Iris pigment epithelial cell (primary cell): ENCODE data around the gene SPIN4.
"Not testable (repeated sequence)": the region's sequence is repeated elsewhere in the genome, so short reads cannot be mapped to it uniquely, and the experiment has no call there.

Source experiments
- DNase-seq: peaks from one replicate; pipeline ENCODE4 v3.0.0-alpha.2; 2011; ENCODE audit warnings: low read depth

The SPIN4 gene

GRCh38 chrX:63350941-63351616 is at the start of gene SPIN4:
SPIN4 (minus strand) TSS chrX:63351332; CDS start chrX:63350819, 513 bp downstream.
- peak; percentile 75 for DNase-seq

- DNase-seq = no peak
Observed at GRCh38 chrX:63400340-63400739, 49.2 kb upstream of the SPIN4 start.

GRCh38 chrX:63394872-63395271 is 43.7 kb upstream of the SPIN4 start:
- no peak for DNase-seq

- not testable (repeated sequence) for DNase-seq
Observed at GRCh38 chrX:63393094-63393493, 42.0 kb upstream of the SPIN4 start.

- DNase-seq = no peak
Observed at GRCh38 chrX:63387411-63387810, 36.3 kb upstream of the SPIN4 start.

GRCh38 chrX:63384263-63384662 is 33.1 kb upstream of the SPIN4 start:
- not testable (repeated sequence) for DNase-seq

- DNase-seq = not testable (repeated sequence)
Observed at GRCh38 chrX:63373012-63373411, 21.9 kb upstream of the SPIN4 start.

GRCh38 chrX:63367699-63368098 is 16.6 kb upstream of the SPIN4 start:
- DNase-seq = not testable (repeated sequence)

GRCh38 chrX:63363788-63364187 is 12.7 kb upstream of the SPIN4 start:
- no peak for DNase-seq

GRCh38 chrX:63361494-63361893 is 10.4 kb upstream of the SPIN4 start:
- DNase-seq = no peak

- no peak for DNase-seq
Observed at GRCh38 chrX:63354484-63354883, 3.4 kb upstream of the SPIN4 start.

GRCh38 chrX:63350465-63350877 is 661 bp downstream of the SPIN4 start:
- DNase-seq = no peak

GRCh38 chrX:63349307-63349706 is 1.8 kb downstream of the SPIN4 start:
- no peak for DNase-seq

- DNase-seq = peak; percentile 20
Observed at GRCh38 chrX:63330681-63331080, 20.5 kb downstream of the SPIN4 start.

- DNase-seq = no peak
Observed at GRCh38 chrX:63327788-63328187, 23.3 kb downstream of the SPIN4 start.

- DNase-seq = no peak
Observed at GRCh38 chrX:63299596-63299995, 51.5 kb downstream of the SPIN4 start.
